ENCODE results near the gene DPM2.

DPM2 gene

GRCh38 chr9:127972236-127972871 lies 34.7 kb upstream of the DPM2 start:
- no peak for DNase-seq

GRCh38 chr9:127971357-127972235 lies 33.9 kb upstream of the DPM2 start:
- no peak for DNase-seq

GRCh38 chr9:127970401-127971313 lies 33.0 kb upstream of the DPM2 start:
- DNase-seq = peak; percentile 59 to 60

- DNase-seq = no peak
These were observed 31.2 kb upstream of the DPM2 start for GRCh38 chr9:127968700-127969383.

GRCh38 chr9:127968042-127968441 lies 30.4 kb upstream of the DPM2 start:
- DNase-seq = no peak

- no peak for DNase-seq
These were observed 29.6 kb upstream of the DPM2 start for GRCh38 chr9:127967151-127967809.

- no peak for DNase-seq
These were observed 28.9 kb upstream of the DPM2 start for GRCh38 chr9:127966416-127967150.

- no peak for DNase-seq
These were observed 28.3 kb upstream of the DPM2 start for GRCh38 chr9:127965953-127966352.

- DNase-seq = no peak
These were observed 25.9 kb upstream of the DPM2 start for GRCh38 chr9:127963359-127964064.

GRCh38 chr9:127963041-127963358 lies 25.3 kb upstream of the DPM2 start:
- no peak for DNase-seq

- DNase-seq = no peak
These were observed 24.6 kb upstream of the DPM2 start for GRCh38 chr9:127962278-127962677.

GRCh38 chr9:127961613-127962155 lies 24.0 kb upstream of the DPM2 start:
- DNase-seq = no peak

GRCh38 chr9:127961155-127961490 lies 23.5 kb upstream of the DPM2 start:
- no peak for DNase-seq

- no peak for DNase-seq
These were observed 22.9 kb upstream of the DPM2 start for GRCh38 chr9:127960410-127961154.

- no peak for DNase-seq
These were observed 22.3 kb upstream of the DPM2 start for GRCh38 chr9:127959841-127960409.

- no peak for DNase-seq
These were observed 21.7 kb upstream of the DPM2 start for GRCh38 chr9:127959398-127959797.

GRCh38 chr9:127958728-127959127 lies 21.1 kb upstream of the DPM2 start:
- DNase-seq = no peak

- DNase-seq = peak; percentile 72
These were observed 17.8 kb upstream of the DPM2 start for GRCh38 chr9:127955294-127956015.

GRCh38 chr9:127954831-127955293 lies 17.2 kb upstream of the DPM2 start:
- no peak for DNase-seq
